HFFc6 (cell line): ENCODE measurements around the gene PIKFYVE. TPM values are rescaled to one million over a fixed set of nuclear protein-coding genes. Genes with fewer than 3 reads are reported as not detected.
"Not testable (repeated sequence)": the region's sequence is repeated elsewhere in the genome, so short reads cannot be mapped to it uniquely, and the experiment has no call there.

Experiments used
- DNase-seq: peaks from one replicate; pipeline ENCODE4 v3.0.0-alpha.2; 2018
- H3K27ac Mint-ChIP-seq: 2 replicates; pipeline ENCODE4 v1.8.0; 2020; ENCODE audit warnings: mild to moderate bottlenecking, mixed read lengths
- H3K27me3 Mint-ChIP-seq: 2 replicates; pipeline ENCODE4 v1.8.0; 2021; ENCODE audit warnings: mild to moderate bottlenecking, moderate library complexity, mixed read lengths; ENCODE audit not compliant: insufficient read depth
- H3K36me3 Mint-ChIP-seq: 2 replicates; pipeline ENCODE4 v1.8.0; 2021; ENCODE audit warnings: low read depth, mixed read lengths
- H3K4me1 Mint-ChIP-seq: 2 replicates; pipeline ENCODE4 v1.8.0; 2020; ENCODE audit warnings: low read depth, mixed read lengths
- H3K4me3 Mint-ChIP-seq: 2 replicates; pipeline ENCODE4 v1.8.0; 2020; ENCODE audit warnings: mild to moderate bottlenecking, moderate library complexity, mixed read lengths
- H3K9me3 Mint-ChIP-seq: 2 replicates; pipeline ENCODE4 v1.8.0; 2020; ENCODE audit warnings: mild to moderate bottlenecking, mixed read lengths
- CTCF ChIP-seq: fragments of 200-600 bp; sonication (generic); IDR thresholded peaks from 2 replicates; pipeline ENCODE4 v1.5.0; 2021; ENCODE audit warnings: antibody characterized with exemption, mild to moderate bottlenecking
- long read RNA-seq: library from polyadenylated mRNA; unstranded; transcript quantifications from one replicate; pipeline ENCODE4 v2.0.0, GENCODE V29; 2019
- total RNA-seq, 6 experiments: library from RNA; stranded (reverse); fragmentation: NEBNext Ultra II Directional; extraction: Animal tissue kit (Norgen Biotek cat#: 25700); gene quantifications; 2 replicates in 1 of 6; 3 replicates in 5 of 6; pipeline ENCODE4 v1.2.3, GENCODE V29; 2021

The PIKFYVE gene
- 10 to 100 TPM; 17.2 to 22.0 (median 20.2) TPM for total RNA-seq
- long read RNA-seq, partial matches to known transcripts = 3 of 16 reads
- long read RNA-seq, other reads (novel, unspliced or antisense) = 12 of 16 reads

GRCh38 chr2:208265801-208266552, at the start of gene PIKFYVE:
Gene PIKFYVE (plus strand): TSS chr2:208266255. CDS start chr2:208271520, 5,265 bp downstream.
- Mint-ChIP-seq H3K9me3 (peaks cover 5% of the 10 kb centered on the region; the same call in 1 of the 2 replicates), H3K4me1 (peaks cover 27% of the 10 kb centered on the region), H3K4me3 (peak within 1 kb of the TSS; percentile 98), H3K36me3 (peaks cover 5% of the 10 kb centered on the region; the same call in 1 of the 2 replicates), H3K27me3 (peaks cover 2% of the 10 kb centered on the region), H3K27ac (peak within 1 kb of the TSS; percentile 86)
- no peak for TF ChIP-seq CTCF
- DNase-seq = peak; percentile 97

GRCh38 chr2:208221873-208222272, 44.2 kb upstream of the PIKFYVE start:
- H3K4me1 Mint-ChIP-seq, H3K36me3 Mint-ChIP-seq, H3K27ac Mint-ChIP-seq, H3K9me3 Mint-ChIP-seq, DNase-seq, H3K4me3 Mint-ChIP-seq: not testable (repeated sequence)
- H3K27me3 Mint-ChIP-seq = peaks cover 10% of the 10 kb centered on the region

DNA sequence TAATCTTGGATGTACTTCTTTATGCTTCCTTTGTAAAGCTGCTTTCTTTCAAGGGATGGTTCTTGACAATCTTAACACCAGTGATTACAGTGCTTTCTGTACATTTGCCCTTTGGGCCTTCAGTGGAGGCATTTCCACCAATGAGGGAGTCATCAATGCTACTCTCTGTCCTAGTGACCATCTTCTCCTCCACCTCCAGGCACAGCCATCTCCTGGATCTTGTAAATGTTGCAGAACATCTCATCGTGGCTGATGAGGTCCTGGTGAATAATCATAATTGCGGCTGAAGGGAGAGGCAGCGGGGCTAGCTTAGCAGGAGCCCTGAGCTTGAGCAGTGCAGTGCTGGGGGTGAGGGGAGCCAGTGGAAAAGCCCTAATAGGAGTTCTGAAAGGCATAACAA, 43.7 kb upstream of the PIKFYVE start:
- no peak for DNase-seq
- Mint-ChIP-seq H3K36me3 (no peaks in the 10 kb centered on the region), H3K27ac (no peak overlapping the region)

DNA sequence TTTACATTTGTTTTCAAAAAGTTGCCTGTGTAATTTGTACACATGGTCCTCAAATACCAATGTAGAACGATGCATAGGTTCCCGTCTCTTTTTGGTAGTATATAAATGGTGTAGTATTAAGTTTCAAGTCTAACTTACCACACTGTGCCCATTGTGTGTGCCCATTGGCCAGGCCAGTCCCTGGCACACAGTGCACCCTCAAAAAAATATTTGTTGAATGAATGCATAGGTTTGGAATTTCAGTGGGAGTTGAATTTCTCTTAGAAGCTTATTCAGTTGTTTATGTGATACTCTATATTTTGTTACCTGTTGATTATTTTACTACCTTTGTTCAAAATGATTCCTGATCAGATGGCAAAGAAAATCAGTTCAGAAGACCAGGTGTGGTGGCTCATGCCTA, 41.3 kb upstream of the PIKFYVE start:
- H3K4me1 Mint-ChIP-seq = peaks cover 6% of the 10 kb centered on the region; the same call in 1 of the 2 replicates

More for the DNA sequence above, 43.7 kb upstream of the PIKFYVE start:
- peaks cover 4% of the 10 kb centered on the region; the same call in 1 of the 2 replicates for H3K9me3 Mint-ChIP-seq
- H3K27me3 Mint-ChIP-seq = peaks cover 10% of the 10 kb centered on the region
- peaks cover 6% of the 10 kb centered on the region; the same call in 1 of the 2 replicates for H3K4me1 Mint-ChIP-seq
- TF ChIP-seq CTCF = no peak
- H3K4me3 Mint-ChIP-seq = no peak overlapping the region

DNA sequence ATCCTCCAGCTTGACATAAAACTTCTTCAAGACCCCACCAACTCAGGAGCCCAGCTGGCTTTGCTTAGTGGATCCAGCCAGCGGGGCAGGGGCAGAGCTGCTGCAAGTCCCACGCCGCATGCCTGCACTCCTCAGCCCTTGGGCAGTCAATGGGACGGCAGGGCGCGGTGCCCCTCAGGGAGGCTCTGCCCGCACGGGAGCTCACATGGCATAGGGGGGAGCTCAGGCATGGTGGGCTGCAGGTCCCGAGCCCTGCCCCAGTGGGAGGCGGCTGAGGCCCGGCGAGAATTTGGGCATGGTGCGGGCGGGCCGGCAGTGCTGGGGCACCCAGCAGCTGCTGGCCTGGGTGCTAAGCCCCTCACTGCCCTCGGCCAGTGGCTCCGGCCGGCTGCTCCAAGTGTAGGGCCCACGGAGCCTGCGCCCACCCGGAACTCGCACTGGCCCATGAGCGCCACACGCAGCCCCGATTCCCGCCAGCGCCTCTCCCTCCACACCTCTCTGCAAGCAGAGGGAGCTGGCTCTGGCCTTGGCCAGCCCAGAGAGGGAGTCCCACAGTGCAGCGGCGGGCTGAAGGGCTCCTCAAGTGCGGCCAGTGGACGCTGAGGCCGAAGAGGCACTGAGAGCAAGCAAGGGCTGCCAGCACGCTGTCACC, 38.3 kb upstream of the PIKFYVE start:
- DNase-seq = no peak
- Mint-ChIP-seq H3K27me3 (peaks cover 5% of the 10 kb centered on the region; the same call in 1 of the 2 replicates), H3K36me3 (no peaks in the 10 kb centered on the region), H3K4me3 (no peak overlapping the region), H3K9me3 (peaks cover 4% of the 10 kb centered on the region; the same call in 1 of the 2 replicates), H3K4me1 (peaks cover 6% of the 10 kb centered on the region; the same call in 1 of the 2 replicates), H3K27ac (no peak overlapping the region)
- TF ChIP-seq CTCF = no peak

More for the DNA sequence above, 41.3 kb upstream of the PIKFYVE start:
- TF ChIP-seq CTCF = no peak
- DNase-seq = no peak
- Mint-ChIP-seq H3K36me3 (no peaks in the 10 kb centered on the region), H3K27ac (no peak overlapping the region), H3K9me3 (peaks cover 4% of the 10 kb centered on the region; the same call in 1 of the 2 replicates), H3K27me3 (peaks cover 10% of the 10 kb centered on the region), H3K4me3 (no peak overlapping the region)
